WTC11 (cell line): ENCODE data around the gene PLEKHM3. TPM values are rescaled to one million over a fixed set of nuclear protein-coding genes. Genes with fewer than 3 reads are reported as not detected.

Experiments
- ATAC-seq: fragments of 200-7000 bp; cut with Tn5 transposase; 2 replicates; pipeline ENCODE4 v1.10.0; 2021; ENCODE audit warnings: mild to moderate bottlenecking, moderate library complexity
- CTCF ChIA-PET: fragments of 300-600 bp; sonication (Branson Sonifier 250); formaldehyde crosslinking; loops from one replicate; lab custom pipeline; 2021; ENCODE audit warnings: antibody characterized with exemption; lab: Charles Lee
- POLR2A ChIA-PET: fragments of 350-600 bp; sonication (Branson Sonifier 250); formaldehyde crosslinking; loops from one replicate; lab custom pipeline; 2021; ENCODE audit warnings: antibody characterized with exemption; lab: Charles Lee
- DNase-seq: peaks from one replicate; pipeline ENCODE4 v3.0.0; 2021; ENCODE audit warnings: low spot score
- H3K27ac Mint-ChIP-seq: 2 replicates; pipeline ENCODE4 v1.8.0; 2021; ENCODE audit warnings: mixed read lengths
- H3K27me3 Mint-ChIP-seq: 2 replicates; pipeline ENCODE4 v1.8.0; 2021; ENCODE audit warnings: low read depth, mild to moderate bottlenecking, moderate library complexity, mixed read lengths
- H3K36me3 Mint-ChIP-seq: 2 replicates; pipeline ENCODE4 v1.8.0; 2021; ENCODE audit warnings: mixed read lengths
- H3K4me1 Mint-ChIP-seq: 2 replicates; pipeline ENCODE4 v1.8.0; 2022; ENCODE audit warnings: mixed read lengths
- H3K4me3 Mint-ChIP-seq: 2 replicates; pipeline ENCODE4 v1.8.0; 2021; ENCODE audit warnings: mild to moderate bottlenecking, moderate library complexity, mixed read lengths
- H3K9me3 Mint-ChIP-seq: 2 replicates; pipeline ENCODE4 v1.8.0; 2021; ENCODE audit warnings: mixed read lengths
- ATF1 ChIP-seq: sonication (generic); formaldehyde crosslinking; IDR thresholded peaks from 2 replicates; pipeline ENCODE4 v1.8.1; 2023; ENCODE audit warnings: mild to moderate bottlenecking, moderate library complexity, missing genetic modification reagents
- ELF4 ChIP-seq: sonication (generic); formaldehyde crosslinking; IDR thresholded peaks from 2 replicates; pipeline ENCODE4 v1.8.1; 2022; ENCODE audit warnings: low read depth, mild to moderate bottlenecking, moderate library complexity, missing genetic modification reagents
- EMX1 ChIP-seq: fragments of 250-450 bp; sonication (Bioruptor Pico); IDR thresholded peaks from 2 replicates; pipeline ENCODE4 v1.8.0; 2021; ENCODE audit warnings: mild to moderate bottlenecking
- ESRRA ChIP-seq: sonication (generic); formaldehyde crosslinking; IDR thresholded peaks from 2 replicates; pipeline ENCODE4 v1.8.1; 2022; ENCODE audit warnings: mild to moderate bottlenecking, missing genetic modification reagents, borderline replicate concordance
- GABPB1 ChIP-seq: sonication (generic); formaldehyde crosslinking; IDR thresholded peaks from 2 replicates; pipeline ENCODE4 v1.8.1; 2023; ENCODE audit warnings: mild to moderate bottlenecking, missing genetic modification reagents
- GRHL2 ChIP-seq: fragments of 250-450 bp; sonication (Bioruptor Pico); IDR thresholded peaks from 2 replicates; pipeline ENCODE4 v1.8.0; 2022; ENCODE audit warnings: mild to moderate bottlenecking, moderate library complexity; ENCODE audit not compliant: insufficient replicate concordance, severe bottlenecking
- GTF2I ChIP-seq: fragments of 250-450 bp; sonication (Bioruptor Pico); conservative IDR thresholded peaks from 2 replicates; pipeline ENCODE4 v1.4.0; 2021; ENCODE audit warnings: mild to moderate bottlenecking
- HMGA2 ChIP-seq: fragments of 250-450 bp; sonication (Bioruptor Pico); IDR thresholded peaks from 2 replicates; pipeline ENCODE4 v1.4.0; 2021; ENCODE audit warnings: mild to moderate bottlenecking, moderate library complexity
- IRF2 ChIP-seq: sonication (generic); formaldehyde crosslinking; IDR thresholded peaks from 2 replicates; pipeline ENCODE4 v1.8.0; 2022; ENCODE audit warnings: low read depth, missing genetic modification reagents, borderline replicate concordance
- JAZF1 ChIP-seq: fragments of 250-450 bp; sonication (Bioruptor Pico); IDR thresholded peaks from 2 replicates; pipeline ENCODE4 v1.9.0; 2021; ENCODE audit warnings: moderate library complexity, mild to moderate bottlenecking, inconsistent platforms
- MYBL2 ChIP-seq: sonication (generic); formaldehyde crosslinking; IDR thresholded peaks from 2 replicates; pipeline ENCODE4 v1.8.1; 2023; ENCODE audit warnings: mild to moderate bottlenecking, moderate library complexity, missing genetic modification reagents
- NFYB ChIP-seq: sonication (generic); formaldehyde crosslinking; conservative IDR thresholded peaks from 2 replicates; pipeline ENCODE4 v1.8.0; 2022; ENCODE audit warnings: low read depth, missing genetic modification reagents
- OVOL2 ChIP-seq: fragments of 250-450 bp; sonication (Bioruptor Pico); IDR thresholded peaks from 2 replicates; pipeline ENCODE4 v1.9.0; 2021; ENCODE audit warnings: mild to moderate bottlenecking, borderline replicate concordance
- PRRX2 ChIP-seq: fragments of 250-450 bp; sonication (Bioruptor Pico); IDR thresholded peaks from 2 replicates; pipeline ENCODE4 v1.8.0; 2021; ENCODE audit warnings: mild to moderate bottlenecking
- RELA ChIP-seq: sonication (generic); formaldehyde crosslinking; IDR thresholded peaks from 2 replicates; pipeline ENCODE4 v1.8.1; 2022; ENCODE audit warnings: missing genetic modification reagents, mild to moderate bottlenecking, borderline replicate concordance
- ZBTB21 ChIP-seq: sonication (generic); formaldehyde crosslinking; IDR thresholded peaks from 2 replicates; pipeline ENCODE4 v1.8.1; 2023; ENCODE audit warnings: mild to moderate bottlenecking, missing genetic modification reagents, borderline replicate concordance
- ZNF121 ChIP-seq: sonication (generic); formaldehyde crosslinking; IDR thresholded peaks from 2 replicates; pipeline ENCODE4 v1.8.0; 2023; ENCODE audit warnings: missing genetic modification reagents
- ZNF423 ChIP-seq: fragments of 250-450 bp; sonication (Bioruptor Pico); IDR thresholded peaks from 2 replicates; pipeline ENCODE4 v2.1.2; 2022; ENCODE audit warnings: mild to moderate bottlenecking, moderate library complexity
- total RNA-seq: library from RNA; stranded (reverse); gene quantifications from 3 replicates; pipeline ENCODE4 v1.2.3, GENCODE V29; 2021
- TF ChIP-seq, protein P1 (sequence below): sonication (generic); formaldehyde crosslinking; conservative IDR thresholded peaks from 2 replicates; pipeline ENCODE4 v1.8.1; 2023; ENCODE audit warnings: mild to moderate bottlenecking, low read depth, missing genetic modification reagents, moderate library complexity
- TF ChIP-seq, protein P2 (sequence below): sonication (generic); formaldehyde crosslinking; IDR thresholded peaks from 2 replicates; pipeline ENCODE4 v1.8.0; 2023; ENCODE audit warnings: missing genetic modification reagents
- TF ChIP-seq, protein P3 (sequence below): sonication (generic); formaldehyde crosslinking; IDR thresholded peaks from 2 replicates; pipeline ENCODE4 v1.8.1; 2023; ENCODE audit warnings: mild to moderate bottlenecking, missing genetic modification reagents, moderate library complexity
- TF ChIP-seq, protein P4 (sequence below): sonication (generic); formaldehyde crosslinking; IDR thresholded peaks from 2 replicates; pipeline ENCODE4 v1.8.0; 2022; ENCODE audit warnings: mild to moderate bottlenecking, missing genetic modification reagents
- TF ChIP-seq, protein P5 (sequence below): fragments of 250-450 bp; sonication (Bioruptor Pico); IDR thresholded peaks from 2 replicates; pipeline ENCODE4 v1.9.0; 2021; ENCODE audit warnings: moderate library complexity, mild to moderate bottlenecking, inconsistent platforms, borderline replicate concordance
- TF ChIP-seq, protein P6 (sequence below): sonication (generic); formaldehyde crosslinking; conservative IDR thresholded peaks from 2 replicates; pipeline ENCODE4 v1.8.1; 2022; ENCODE audit warnings: mild to moderate bottlenecking, missing genetic modification reagents
- TF ChIP-seq, protein P7 (sequence below): sonication (generic); formaldehyde crosslinking; IDR thresholded peaks from 2 replicates; pipeline ENCODE4 v1.8.0; 2022; ENCODE audit warnings: mild to moderate bottlenecking, missing genetic modification reagents

Gene PLEKHM3
- total RNA-seq, 1 experiment from 2014 or later: 5.8 TPM

DNA sequence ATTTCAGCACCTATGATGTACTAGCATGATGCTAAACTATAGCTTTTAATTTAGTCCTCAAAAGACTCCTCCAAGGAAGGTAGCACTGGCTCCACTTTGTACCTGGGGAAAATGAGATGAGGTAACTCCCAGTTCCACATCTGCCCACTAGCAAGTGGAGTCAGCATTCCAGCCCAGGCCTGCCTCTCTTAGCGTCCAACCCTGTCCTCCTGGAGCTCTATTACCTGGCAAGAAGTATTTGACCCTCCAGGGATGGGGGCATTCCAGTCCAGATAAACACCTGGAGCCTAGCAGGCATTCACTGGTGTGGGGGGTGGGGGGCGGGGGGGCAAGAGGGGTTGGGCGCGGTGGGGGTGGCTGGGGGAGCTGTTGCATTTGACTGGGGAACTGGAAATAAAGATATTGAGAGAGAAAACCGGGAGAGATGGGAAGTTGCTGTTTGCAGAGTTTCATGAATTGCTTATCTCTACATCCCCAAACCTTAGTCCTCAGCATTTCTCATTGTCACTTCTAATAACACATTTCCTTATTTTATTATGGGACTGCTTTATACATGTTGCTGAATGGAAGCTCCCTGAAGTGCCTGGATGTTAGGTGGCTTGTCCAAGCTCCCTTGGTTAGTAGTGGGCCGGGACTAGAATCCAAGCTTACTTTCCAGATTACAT lies 233.6 kb downstream of the PLEKHM3 start:
- H3K4me1 Mint-ChIP-seq: peaks cover 29% of the 10 kb centered on the region
- TF ChIP-seq ZBTB21: no peak
- no peak for TF ChIP-seq OVOL2 (CRISPR knock-in tag)
- no peak for TF ChIP-seq IRF2 (CRISPR knock-in tag)
- TF ChIP-seq ZNF423 (CRISPR knock-in tag): no peak
- TF ChIP-seq MYBL2 (CRISPR knock-in tag): no peak
- no peak for TF ChIP-seq NFYB (CRISPR knock-in tag)
- no peak for TF ChIP-seq RELA (CRISPR knock-in tag)
- TF ChIP-seq, protein P1, sequence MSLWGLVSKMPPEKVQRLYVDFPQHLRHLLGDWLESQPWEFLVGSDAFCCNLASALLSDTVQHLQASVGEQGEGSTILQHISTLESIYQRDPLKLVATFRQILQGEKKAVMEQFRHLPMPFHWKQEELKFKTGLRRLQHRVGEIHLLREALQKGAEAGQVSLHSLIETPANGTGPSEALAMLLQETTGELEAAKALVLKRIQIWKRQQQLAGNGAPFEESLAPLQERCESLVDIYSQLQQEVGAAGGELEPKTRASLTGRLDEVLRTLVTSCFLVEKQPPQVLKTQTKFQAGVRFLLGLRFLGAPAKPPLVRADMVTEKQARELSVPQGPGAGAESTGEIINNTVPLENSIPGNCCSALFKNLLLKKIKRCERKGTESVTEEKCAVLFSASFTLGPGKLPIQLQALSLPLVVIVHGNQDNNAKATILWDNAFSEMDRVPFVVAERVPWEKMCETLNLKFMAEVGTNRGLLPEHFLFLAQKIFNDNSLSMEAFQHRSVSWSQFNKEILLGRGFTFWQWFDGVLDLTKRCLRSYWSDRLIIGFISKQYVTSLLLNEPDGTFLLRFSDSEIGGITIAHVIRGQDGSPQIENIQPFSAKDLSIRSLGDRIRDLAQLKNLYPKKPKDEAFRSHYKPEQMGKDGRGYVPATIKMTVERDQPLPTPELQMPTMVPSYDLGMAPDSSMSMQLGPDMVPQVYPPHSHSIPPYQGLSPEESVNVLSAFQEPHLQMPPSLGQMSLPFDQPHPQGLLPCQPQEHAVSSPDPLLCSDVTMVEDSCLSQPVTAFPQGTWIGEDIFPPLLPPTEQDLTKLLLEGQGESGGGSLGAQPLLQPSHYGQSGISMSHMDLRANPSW (CRISPR knock-in tag): no peak
- TF ChIP-seq, protein P2, sequence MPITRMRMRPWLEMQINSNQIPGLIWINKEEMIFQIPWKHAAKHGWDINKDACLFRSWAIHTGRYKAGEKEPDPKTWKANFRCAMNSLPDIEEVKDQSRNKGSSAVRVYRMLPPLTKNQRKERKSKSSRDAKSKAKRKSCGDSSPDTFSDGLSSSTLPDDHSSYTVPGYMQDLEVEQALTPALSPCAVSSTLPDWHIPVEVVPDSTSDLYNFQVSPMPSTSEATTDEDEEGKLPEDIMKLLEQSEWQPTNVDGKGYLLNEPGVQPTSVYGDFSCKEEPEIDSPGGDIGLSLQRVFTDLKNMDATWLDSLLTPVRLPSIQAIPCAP (CRISPR knock-in tag): no peak
- TF ChIP-seq JAZF1 (CRISPR knock-in tag): no peak
- TF ChIP-seq PRRX2 (CRISPR knock-in tag): no peak
- TF ChIP-seq, protein P3, sequence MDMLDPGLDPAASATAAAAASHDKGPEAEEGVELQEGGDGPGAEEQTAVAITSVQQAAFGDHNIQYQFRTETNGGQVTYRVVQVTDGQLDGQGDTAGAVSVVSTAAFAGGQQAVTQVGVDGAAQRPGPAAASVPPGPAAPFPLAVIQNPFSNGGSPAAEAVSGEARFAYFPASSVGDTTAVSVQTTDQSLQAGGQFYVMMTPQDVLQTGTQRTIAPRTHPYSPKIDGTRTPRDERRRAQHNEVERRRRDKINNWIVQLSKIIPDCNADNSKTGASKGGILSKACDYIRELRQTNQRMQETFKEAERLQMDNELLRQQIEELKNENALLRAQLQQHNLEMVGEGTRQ (CRISPR knock-in tag): no peak
- no peak for TF ChIP-seq ELF4 (CRISPR knock-in tag)
- no peak for TF ChIP-seq HMGA2 (CRISPR knock-in tag)
- TF ChIP-seq, protein P4, sequence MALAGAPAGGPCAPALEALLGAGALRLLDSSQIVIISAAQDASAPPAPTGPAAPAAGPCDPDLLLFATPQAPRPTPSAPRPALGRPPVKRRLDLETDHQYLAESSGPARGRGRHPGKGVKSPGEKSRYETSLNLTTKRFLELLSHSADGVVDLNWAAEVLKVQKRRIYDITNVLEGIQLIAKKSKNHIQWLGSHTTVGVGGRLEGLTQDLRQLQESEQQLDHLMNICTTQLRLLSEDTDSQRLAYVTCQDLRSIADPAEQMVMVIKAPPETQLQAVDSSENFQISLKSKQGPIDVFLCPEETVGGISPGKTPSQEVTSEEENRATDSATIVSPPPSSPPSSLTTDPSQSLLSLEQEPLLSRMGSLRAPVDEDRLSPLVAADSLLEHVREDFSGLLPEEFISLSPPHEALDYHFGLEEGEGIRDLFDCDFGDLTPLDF: no peak
- TF ChIP-seq ESRRA (CRISPR knock-in tag): no peak
- CTCF ChIA-PET: interaction anchor here (0.7 to 1.9 kb wide), 10 partner anchors 19 to 280 kb away, joined by 3 to 7 read pairs (median 4); partner anchors contain the start of gene FZD5
- no peaks in the 10 kb centered on the region for H3K36me3 Mint-ChIP-seq
- ATAC-seq (peak; percentile 48; the same call in 1 of the 2 replicates), DNase-seq (no peak)
- peak overlapping the region; percentile 4; the same call in 1 of the 2 replicates for H3K27ac Mint-ChIP-seq
- no peak overlapping the region for H3K4me3 Mint-ChIP-seq
- H3K9me3 Mint-ChIP-seq: no peaks in the 10 kb centered on the region
- POLR2A ChIA-PET: interaction anchor here (1.0 to 2.1 kb wide), 2 partner anchors 14 to 80 kb away, joined by 3 to 6 read pairs; partner anchors contain the start of gene CCNYL1
- peaks cover 3% of the 10 kb centered on the region; the same call in 1 of the 2 replicates for H3K27me3 Mint-ChIP-seq

DNA sequence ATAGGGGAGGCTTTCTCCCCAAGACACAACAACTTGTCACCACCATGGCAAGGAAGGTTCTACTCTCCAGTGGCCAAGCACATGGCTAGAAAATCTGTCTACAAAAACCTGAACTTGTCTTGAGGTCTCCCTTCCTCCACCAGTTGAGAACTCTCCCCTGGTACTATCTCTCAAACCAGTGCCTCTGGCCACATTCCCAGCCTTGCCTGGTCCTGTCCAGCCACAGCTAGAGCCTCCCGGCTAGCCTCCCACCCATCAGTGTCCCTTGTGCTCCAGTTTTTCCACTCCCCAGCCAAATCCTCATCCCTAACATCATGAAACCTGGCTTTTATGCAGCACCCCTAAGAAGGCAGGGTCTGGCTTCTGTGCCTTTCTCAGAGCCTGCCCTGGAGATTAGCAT lies 234.4 kb downstream of the PLEKHM3 start:
- H3K4me3 Mint-ChIP-seq: no peak overlapping the region
- ATAC-seq (no peak), DNase-seq (no peak)
- H3K36me3 Mint-ChIP-seq: no peaks in the 10 kb centered on the region
- ChIA-PET CTCF (interaction anchor here (0.7 to 1.9 kb wide), 6 partner anchors 18 to 281 kb away, joined by 3 to 7 read pairs (median 4); partner anchors contain the start of gene FZD5), POLR2A (no interaction called here)
- H3K27me3 Mint-ChIP-seq: peaks cover 3% of the 10 kb centered on the region; the same call in 1 of the 2 replicates
- peaks cover 25% of the 10 kb centered on the region for H3K4me1 Mint-ChIP-seq
- no peaks in the 10 kb centered on the region for H3K9me3 Mint-ChIP-seq
- no peak overlapping the region for H3K27ac Mint-ChIP-seq
- TF ChIP-seq EMX1 (CRISPR knock-in tag) (no peak), GTF2I (CRISPR knock-in tag) (no peak), ZNF121 (no peak), ELF4 (CRISPR knock-in tag) (no peak), ATF1 (CRISPR knock-in tag) (no peak), GABPB1 (no peak), GRHL2 (CRISPR knock-in tag) (no peak)
- TF ChIP-seq, protein P5, sequence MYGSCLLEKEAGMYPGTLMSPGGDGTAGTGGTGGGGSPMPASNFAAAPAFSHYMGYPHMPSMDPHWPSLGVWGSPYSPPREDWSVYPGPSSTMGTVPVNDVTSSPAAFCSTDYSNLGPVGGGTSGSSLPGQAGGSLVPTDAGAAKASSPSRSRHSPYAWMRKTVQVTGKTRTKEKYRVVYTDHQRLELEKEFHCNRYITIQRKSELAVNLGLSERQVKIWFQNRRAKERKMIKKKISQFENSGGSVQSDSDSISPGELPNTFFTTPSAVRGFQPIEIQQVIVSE: no peak
- TF ChIP-seq, protein P6, sequence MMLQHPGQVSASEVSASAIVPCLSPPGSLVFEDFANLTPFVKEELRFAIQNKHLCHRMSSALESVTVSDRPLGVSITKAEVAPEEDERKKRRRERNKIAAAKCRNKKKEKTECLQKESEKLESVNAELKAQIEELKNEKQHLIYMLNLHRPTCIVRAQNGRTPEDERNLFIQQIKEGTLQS: no peak
- TF ChIP-seq, protein P7, sequence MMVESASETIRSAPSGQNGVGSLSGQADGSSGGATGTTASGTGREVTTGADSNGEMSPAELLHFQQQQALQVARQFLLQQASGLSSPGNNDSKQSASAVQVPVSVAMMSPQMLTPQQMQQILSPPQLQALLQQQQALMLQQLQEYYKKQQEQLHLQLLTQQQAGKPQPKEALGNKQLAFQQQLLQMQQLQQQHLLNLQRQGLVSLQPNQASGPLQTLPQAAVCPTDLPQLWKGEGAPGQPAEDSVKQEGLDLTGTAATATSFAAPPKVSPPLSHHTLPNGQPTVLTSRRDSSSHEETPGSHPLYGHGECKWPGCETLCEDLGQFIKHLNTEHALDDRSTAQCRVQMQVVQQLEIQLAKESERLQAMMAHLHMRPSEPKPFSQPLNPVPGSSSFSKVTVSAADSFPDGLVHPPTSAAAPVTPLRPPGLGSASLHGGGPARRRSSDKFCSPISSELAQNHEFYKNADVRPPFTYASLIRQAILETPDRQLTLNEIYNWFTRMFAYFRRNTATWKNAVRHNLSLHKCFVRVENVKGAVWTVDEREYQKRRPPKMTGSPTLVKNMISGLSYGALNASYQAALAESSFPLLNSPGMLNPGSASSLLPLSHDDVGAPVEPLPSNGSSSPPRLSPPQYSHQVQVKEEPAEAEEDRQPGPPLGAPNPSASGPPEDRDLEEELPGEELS (CRISPR knock-in tag): no peak
- TF ChIP-seq, protein P3 (CRISPR knock-in tag): no peak
